PFSK-1 (cell line): Measurements from ENCODE around the gene USP7.

Experiments
- FOXP2 ChIP-seq: optimal IDR thresholded peaks from 2 replicates; pipeline ENCODE3; 2011; ENCODE audit warnings: borderline replicate concordance, control low read depth, inconsistent platforms; ENCODE audit not compliant: insufficient read depth; ENCODE audit errors: extremely low read length, extremely low read depth
- POLR2AphosphoS5 ChIP-seq: IDR thresholded peaks from 2 replicates; pipeline ENCODE4 v1.6.1; 2012; ENCODE audit warnings: low read depth, mild to moderate bottlenecking, control low read depth, low read length, moderate library complexity
- SIN3A ChIP-seq: IDR thresholded peaks from 2 replicates; pipeline ENCODE4 v1.6.1; 2012; ENCODE audit warnings: mild to moderate bottlenecking, low read length, moderate library complexity, borderline replicate concordance; ENCODE audit not compliant: insufficient read depth
- TAF1 ChIP-seq: IDR thresholded peaks from 2 replicates; pipeline ENCODE4 v1.6.1; 2012; ENCODE audit warnings: low read length, control low read depth, borderline replicate concordance; ENCODE audit not compliant: insufficient read depth
- TF ChIP-seq, protein P1 (sequence below), 2 experiments: IDR thresholded peaks; 2 replicates each; pipeline versions ENCODE4 v1.6.1 to v1.8.0; 2011 to 2012; ENCODE audit warnings: low read depth in 2 of 2, low read length in 2 of 2, control low read depth in 1 of 2, inconsistent platforms in 1 of 2, mild to moderate bottlenecking in 1 of 2, moderate library complexity in 1 of 2; ENCODE audit not compliant: insufficient read depth in 1 of 2

The USP7 gene

DNA sequence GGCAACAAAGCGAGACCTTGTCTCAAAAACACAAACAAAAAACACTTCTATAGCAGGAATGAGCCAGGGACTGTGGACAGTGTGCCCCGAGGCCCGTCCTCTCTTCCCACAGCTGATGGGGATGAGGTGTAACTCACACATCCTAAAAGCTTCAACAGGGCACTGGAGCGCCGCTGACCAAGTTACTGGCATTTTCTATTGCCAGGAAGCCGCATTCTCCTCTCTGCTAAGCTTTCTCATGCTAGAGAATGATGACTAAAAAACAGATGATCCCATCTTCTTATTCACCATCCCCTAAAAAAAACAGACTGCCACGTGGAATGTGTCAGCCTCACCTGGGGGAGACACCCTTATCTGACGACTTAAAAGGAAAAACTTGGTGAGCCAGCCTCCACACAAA is 111.2 kb downstream of the USP7 start:
- TF ChIP-seq FOXP2 = no peak
- TF ChIP-seq TAF1 = no peak
- TF ChIP-seq, protein P1, sequence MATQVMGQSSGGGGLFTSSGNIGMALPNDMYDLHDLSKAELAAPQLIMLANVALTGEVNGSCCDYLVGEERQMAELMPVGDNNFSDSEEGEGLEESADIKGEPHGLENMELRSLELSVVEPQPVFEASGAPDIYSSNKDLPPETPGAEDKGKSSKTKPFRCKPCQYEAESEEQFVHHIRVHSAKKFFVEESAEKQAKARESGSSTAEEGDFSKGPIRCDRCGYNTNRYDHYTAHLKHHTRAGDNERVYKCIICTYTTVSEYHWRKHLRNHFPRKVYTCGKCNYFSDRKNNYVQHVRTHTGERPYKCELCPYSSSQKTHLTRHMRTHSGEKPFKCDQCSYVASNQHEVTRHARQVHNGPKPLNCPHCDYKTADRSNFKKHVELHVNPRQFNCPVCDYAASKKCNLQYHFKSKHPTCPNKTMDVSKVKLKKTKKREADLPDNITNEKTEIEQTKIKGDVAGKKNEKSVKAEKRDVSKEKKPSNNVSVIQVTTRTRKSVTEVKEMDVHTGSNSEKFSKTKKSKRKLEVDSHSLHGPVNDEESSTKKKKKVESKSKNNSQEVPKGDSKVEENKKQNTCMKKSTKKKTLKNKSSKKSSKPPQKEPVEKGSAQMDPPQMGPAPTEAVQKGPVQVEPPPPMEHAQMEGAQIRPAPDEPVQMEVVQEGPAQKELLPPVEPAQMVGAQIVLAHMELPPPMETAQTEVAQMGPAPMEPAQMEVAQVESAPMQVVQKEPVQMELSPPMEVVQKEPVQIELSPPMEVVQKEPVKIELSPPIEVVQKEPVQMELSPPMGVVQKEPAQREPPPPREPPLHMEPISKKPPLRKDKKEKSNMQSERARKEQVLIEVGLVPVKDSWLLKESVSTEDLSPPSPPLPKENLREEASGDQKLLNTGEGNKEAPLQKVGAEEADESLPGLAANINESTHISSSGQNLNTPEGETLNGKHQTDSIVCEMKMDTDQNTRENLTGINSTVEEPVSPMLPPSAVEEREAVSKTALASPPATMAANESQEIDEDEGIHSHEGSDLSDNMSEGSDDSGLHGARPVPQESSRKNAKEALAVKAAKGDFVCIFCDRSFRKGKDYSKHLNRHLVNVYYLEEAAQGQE (IDR thresholded peaks at IDR 0.05; ENCODE audit: insufficient read depth in 1 of 2, low read depth in 2 of 2, low read length in 2 of 2) = no peak
- no peak for TF ChIP-seq POLR2AphosphoS5
- TF ChIP-seq SIN3A = no peak

DNA sequence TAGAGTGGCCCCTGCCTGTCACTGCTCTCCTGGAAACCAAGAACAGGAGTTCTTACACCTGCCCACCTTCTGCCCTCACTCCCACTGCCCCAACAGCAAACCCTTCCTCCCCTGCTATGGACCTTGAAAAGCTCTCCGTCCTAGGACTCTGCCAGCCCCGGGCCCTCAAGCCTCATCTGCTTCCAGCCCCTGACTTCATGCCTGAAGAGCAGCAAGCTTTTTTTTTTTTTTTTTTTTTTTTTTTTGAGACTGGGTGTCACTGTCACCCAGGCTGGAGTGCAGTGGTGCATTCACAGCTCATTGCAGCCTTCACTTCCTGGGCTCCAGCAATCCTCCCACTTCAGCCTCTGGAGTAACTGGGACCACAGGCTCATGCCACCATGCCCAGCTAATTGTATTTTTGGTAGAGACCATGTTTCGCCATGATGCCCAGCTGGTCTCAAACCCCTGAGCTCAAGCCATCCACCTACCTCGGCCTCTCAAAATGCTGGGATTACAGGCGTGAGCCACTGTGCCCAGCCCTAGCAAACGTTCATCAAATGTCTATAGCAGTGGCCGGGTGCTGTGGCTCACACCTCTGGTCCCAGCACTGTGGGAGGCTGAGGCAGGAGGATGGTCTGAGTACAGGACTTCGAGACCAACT is 111.8 kb downstream of the USP7 start:
- TF ChIP-seq FOXP2 (no peak), POLR2AphosphoS5 (no peak), TAF1 (no peak), SIN3A (no peak)
- TF ChIP-seq, protein P1 (IDR thresholded peaks at IDR 0.05; ENCODE audit: insufficient read depth in 1 of 2, low read depth in 2 of 2, low read length in 2 of 2) = no peak

DNA sequence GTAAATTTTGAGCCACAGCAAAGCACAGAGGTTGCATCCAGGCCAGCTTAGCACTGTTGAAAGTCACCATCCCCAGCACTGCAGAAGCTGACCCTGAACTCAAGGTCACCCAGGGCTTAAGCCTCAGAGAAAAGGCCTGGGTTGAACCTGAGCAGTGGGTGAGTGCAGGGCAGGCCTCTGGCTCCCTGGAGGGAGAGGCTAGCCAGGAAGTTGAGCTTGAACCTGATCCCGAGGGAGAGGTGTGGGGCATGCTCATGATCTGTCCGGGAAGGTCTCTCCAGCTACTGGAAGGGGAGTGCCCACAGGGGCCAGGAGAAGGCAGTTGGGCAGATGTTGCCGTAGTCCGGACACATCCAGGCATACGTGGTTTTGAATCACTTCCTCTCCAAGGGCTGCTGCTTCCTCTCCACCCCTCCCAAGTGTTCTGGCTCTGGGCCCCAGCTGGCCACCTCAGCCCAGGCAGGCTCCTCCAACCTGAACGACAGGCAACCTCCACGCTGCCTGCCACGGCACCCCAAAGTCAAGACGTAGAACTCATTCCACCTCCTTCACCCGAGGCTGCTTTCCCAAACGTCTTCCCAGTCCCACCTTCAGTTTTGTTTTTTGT is 113.3 kb downstream of the USP7 start:
- TF ChIP-seq FOXP2 = peak; percentile 42
- TF ChIP-seq, protein P1 (IDR thresholded peaks at IDR 0.05; ENCODE audit: insufficient read depth in 1 of 2, low read depth in 2 of 2, low read length in 2 of 2) = no peak

DNA sequence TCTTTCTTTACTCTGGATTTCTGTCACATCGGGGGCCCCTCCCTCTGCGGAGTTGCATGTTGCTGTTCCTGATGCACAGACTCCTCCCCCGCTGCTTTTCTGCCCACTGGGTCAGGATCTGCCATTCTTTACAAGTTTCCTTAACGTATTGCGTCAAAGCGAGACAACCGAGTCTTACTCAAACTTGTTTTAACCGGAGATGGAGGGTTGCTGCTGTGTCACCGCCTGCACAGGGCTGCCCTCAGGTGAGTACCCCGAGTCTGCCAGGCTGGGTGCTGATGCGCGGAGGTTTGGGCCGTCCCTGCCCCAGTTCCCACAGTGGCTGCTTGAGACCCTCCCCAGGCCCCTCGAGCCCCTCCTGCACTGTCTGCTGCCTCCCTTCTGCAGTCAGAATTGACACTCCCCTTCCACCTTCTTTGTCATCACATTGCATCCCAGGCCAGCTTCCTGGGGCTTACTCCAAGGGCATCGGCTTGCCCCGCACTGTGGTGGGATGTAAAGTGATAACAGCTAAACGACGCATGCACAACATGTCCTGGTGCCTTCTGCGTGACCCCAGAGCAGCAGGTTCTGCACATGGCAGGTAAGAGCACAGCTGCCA is 114.2 kb downstream of the USP7 start:
- no peak for TF ChIP-seq SIN3A
- TF ChIP-seq, protein P1 (IDR thresholded peaks at IDR 0.05; ENCODE audit: insufficient read depth in 1 of 2, low read depth in 2 of 2, low read length in 2 of 2) = no peak
- no peak for TF ChIP-seq TAF1
- TF ChIP-seq FOXP2 = no peak
- TF ChIP-seq POLR2AphosphoS5 = no peak
